ENCODE results near the gene KLHDC9.

The KLHDC9 gene

DNA sequence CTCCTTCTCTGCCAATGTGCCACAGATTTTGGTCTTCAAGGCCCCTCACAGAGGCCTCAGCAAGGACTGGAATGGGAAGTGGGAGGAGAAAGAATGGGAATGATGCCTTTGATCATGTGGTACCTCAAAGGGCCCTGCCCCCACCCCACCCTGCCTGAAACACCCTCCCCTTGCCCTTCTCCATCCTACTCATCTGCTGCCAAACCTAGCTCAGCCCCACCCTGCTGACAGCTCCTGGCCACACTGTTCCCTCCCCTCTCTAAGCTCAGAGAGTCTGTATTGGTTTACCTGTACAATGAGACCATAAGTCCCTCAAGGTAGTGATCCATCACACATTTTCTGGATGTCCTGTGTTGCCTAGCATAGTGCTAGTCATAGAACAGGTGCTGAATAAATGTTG lies 21.8 kb upstream of the KLHDC9 start:
- DNase-seq (ENCODE audit: low spot score), result no peak

DNA sequence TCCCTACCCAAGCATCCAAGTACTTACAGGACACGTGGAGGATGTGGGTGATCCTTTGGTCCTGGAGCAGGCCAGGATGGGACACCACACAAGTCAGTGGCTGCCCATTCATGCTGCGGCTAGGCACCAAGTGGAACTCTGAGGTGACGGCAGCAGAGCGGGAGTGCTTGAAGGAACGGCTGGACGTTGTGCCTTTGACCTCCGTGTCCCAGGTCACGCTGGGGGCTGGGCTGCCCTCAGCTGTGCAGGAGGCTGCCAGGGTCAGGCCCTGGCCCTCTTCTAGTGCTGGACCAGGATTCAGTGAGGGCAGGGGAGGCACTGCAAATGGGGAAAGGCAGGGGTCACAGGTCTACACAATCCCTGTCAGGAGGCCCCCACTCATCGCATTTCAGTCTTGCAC lies 20.7 kb upstream of the KLHDC9 start:
- no peak for DNase-seq (ENCODE audit: low spot score)

DNA sequence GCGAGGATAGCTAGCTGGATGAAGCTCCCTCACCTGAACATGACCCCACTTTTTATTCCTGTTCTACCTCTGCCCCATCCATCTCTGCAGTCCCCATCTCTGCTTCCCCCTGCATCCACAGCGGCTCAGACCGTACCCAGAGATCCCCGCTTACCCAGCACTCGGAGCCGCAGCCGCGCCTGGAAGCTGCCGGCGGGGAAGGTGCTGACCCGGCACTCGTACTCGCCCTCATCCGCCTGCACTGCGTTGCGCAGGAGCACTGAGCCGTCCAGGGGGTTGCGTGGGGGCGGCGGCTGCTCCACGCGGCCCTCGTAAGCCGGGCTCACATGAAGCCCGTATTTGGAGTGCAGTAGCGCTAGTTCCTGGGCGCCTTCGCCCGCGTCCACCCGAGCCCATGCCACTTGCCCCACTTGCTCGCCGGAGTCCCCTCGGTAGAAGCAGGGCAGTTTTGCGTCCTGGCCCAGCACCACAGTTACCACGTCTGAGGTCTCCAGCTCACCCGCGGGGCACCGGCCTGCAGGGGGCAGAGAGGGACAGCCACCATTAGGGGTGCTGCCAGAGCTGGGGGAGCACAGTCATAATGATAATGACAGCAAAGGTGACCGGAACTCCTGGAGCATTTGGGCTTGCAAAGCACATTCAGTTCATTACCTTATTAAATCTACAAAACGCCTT lies 18.6 kb upstream of the KLHDC9 start:
- DNase-seq (ENCODE audit: low spot score), result no peak

DNA sequence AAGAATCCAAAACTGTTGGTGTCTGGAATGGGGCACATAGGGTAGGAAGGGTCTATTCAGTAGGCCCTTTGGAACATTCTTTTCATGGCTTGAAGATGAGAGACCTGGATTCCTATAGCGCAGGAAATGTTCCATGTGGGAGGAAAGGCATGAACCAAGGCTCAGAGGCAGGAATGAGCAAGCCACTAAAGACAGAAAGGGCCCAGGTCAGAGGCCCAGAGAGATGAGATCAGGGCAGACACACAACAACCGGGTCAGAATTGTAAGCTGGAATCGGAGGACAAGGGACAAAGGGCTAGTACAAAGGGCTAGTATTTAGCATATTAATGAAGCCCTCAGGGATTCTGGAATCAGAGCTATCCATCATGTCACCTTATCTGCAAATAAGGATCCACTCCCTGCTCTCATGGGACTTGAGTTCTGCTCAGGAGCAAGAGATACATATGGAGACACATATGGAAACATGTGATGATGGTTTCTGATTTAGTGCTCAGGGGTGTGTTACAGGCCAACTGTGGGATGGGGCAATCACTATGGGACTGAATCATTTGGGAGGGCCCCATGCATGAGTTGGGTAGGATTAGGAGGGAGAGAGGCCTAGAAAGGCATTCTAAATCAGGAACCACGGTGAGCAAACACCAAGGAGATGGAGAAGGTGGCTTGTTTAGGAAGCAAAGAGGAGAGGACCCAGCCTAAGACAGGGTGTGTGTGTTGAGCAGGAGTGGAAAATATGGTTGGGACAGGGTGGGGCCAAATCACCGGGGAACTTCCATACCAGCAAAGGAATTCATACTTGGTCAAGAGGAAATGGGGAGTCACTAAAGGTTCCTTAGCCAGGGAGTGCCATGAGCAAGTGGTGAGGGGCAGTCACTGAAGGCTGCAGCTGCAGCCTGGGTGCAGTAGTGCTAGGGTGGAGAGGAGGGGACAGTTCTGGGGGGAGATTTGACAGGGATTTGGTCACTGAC lies 17.4 kb upstream of the KLHDC9 start:
- no peak for DNase-seq (ENCODE audit: low spot score)

DNA sequence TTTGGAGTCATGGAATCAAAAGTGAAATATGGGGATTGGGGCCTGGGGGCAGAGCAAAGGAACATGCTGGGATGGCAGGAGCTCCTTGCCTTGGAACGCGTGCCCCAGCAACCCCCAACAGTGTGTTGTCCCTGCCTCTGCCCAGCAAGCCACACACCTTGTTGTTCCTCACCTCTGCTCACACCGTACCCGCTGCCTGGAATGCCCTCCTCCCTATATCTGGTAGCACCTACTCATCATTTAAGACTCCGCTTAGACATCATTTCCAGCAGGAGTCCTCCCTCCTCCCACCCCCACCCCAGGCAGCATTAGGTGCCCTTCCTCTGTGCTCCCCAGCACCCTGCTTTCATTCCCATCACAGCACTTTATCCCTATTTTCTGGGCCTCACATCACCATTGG lies 16.6 kb upstream of the KLHDC9 start:
- no peak for DNase-seq (ENCODE audit: low spot score)

DNA sequence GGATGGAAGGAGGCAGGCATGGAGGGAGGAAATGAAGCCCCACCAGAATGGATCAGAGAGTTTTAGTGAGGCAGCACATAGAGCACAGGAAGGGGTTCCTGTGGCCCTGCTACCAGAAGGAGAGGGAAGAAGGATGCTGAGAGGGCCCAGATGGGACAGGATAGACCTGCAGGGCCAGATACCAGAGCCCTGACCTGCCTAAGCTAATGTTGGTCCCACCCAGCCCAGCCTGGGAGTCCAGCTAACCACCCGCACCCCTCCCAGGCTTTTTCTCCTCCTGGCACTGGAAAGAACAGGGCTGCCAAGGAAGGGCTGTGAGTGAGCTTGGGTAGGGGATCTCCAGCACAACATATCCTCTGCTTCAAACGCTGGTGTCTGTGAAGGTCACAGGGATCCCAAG lies 15.7 kb upstream of the KLHDC9 start:
- DNase-seq (ENCODE audit: low spot score), result no peak

DNA sequence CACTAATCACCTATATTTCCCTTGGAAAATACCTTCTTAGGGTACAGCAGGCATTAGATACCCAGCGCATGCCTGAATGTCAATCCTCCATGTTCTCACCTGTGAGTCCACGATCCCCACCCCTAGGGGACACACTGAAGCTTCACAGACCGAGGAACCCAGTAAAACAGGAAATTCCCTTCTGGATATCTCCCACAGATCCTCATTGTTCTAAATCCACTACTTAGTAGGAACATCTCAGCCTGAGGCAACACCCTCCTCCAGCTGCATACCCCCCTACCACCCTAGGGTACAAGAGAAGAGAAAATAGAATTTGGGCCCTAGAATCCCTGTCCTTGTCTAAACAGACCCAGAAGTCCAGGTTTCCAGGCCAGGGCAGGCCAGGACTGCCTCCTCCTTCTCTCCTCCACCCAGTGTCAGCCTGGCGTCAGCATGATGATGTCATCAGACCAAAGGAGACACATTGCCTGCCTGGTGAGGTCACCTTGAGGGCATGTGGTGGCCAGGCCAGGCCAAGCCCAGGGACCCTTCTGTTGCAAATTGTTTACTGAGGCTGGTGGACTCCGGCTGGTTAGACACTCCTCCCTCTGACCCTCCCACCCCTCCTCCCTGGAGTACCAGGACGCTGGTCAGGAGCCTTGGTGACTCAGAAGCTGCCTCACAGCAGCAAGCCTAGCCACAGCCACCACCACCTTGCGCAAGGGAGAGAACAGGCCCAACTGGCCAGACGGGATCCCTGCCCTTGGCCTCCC lies 15.0 kb upstream of the KLHDC9 start:
- DNase-seq (ENCODE audit: low spot score), result no peak

DNA sequence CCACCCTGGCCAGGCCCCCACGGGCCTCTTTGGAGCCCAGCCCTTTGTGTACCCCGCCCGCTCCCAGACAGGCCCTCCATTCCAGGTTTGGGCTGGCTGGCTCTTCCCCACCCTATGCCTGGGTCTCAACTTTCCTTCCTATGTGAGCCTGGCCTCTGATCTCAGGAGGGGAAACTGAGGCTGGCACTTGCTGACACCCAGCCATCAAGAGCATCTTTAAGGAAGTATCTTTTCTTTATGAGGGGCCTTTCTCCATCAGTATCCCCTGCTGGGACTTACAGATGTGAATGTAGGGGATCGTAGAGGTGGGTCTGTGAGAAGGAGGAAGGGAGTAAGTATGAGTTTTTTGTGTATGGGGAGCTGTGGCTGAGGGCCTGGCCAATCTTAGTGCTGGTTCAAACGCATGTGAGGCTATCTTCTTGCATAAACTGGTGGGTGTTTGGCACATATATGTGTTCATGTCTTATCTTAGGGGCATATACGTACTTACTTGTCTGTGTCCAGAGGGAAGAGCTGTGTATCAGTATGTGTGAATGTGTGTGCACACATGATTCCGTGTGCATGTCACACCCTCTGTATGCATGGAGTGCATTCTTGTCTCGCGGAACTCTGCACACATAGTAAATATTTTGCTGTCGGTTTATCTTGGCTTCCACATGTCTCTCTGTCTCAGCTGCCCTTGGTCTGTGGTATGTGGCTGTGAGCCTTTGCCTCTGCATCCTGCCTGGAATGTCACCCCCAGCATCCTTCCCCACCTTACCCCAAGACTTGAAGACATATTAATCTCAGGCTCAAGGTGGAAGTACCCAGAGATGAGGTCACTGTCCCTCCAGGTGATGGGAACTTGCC lies 14.2 kb upstream of the KLHDC9 start:
- no peak for DNase-seq (ENCODE audit: low spot score)

DNA sequence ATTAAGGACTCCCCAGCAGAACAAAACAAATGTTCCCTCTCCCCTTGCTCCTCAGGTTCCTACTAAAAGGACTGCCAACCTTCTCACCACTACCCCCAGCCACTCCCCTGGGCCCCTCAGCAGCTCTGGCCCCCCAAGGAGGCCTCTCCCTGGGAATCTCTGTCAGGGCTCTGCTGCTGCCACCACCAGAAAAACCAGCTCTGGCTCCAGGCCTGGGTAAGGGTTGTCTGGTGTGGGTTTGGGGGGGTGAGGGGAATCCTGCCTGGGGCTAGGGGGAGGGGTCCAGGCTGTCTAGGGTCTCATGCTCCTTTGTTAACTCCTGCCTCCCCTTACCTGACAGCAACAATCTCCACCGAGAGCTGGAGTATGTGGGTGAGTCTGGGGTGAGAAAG lies 13.6 kb upstream of the KLHDC9 start:
- DNase-seq (ENCODE audit: low spot score), result no peak

DNA sequence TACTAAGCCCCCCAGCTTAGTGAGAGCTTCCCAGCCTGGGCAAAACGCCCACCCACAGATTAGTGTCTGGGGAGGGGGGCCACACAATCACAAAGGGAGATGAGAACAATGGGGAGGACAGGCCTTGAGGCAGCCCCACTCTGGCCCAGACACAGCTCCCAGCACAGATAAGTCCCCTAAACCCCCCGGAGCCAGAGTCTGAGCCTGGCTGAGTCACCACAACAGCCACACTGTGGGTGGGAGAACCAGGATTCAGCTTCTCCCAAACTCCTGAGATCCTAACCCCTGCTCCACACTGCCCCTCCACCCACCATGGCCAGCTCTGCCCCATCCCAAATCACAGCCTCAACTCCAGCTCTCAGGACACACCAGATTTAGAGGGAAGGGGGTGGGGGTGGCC lies 13.0 kb upstream of the KLHDC9 start:
- no peak for DNase-seq (ENCODE audit: low spot score)

DNA sequence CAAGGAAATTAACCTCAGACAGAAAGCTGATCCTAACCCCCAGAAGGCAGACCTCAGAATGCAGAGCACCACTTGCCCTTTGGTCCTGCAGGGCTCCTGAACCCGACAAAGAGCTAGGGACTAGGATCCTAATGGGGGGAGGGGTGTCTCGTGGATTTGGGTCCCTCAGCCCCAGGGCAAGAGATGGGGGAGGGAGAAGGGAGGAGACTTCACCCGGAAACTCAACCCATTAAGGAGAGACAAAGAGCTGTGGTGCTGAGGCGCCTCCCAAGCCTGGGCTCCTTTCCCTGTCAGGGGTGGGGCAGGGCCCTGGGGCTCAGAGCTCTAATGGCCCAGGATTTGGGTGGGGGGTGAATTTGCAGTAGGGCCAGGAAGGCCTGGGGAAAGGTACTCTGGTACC lies 11.7 kb upstream of the KLHDC9 start:
- no peak for DNase-seq (ENCODE audit: low spot score)

DNA sequence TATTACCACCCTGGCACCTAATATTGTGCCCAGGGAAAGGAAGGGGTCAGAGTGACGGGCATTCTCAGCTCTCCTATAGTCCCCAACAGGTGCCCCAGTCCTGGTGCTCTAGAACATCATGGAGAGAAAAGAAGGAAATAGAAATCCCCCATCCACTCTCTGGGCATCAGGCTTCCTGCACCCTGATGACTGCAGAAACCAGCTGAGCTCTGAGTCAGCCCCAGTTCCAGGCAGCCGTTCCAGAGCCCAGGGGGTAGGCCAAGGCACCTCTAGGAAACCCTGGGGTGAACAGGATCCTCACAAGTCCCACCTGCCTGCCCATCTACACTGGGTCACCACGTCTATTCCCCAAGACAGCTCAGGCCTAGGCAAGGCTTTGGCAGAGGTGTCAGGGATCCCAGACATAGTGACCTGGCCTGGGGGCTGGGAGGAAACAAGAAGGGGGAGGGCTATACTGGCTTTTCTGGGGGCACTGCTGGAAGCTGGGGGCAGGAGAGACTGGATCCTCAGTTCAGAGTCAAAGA lies 9.5 kb upstream of the KLHDC9 start:
- no peak for DNase-seq (ENCODE audit: low spot score)

DNA sequence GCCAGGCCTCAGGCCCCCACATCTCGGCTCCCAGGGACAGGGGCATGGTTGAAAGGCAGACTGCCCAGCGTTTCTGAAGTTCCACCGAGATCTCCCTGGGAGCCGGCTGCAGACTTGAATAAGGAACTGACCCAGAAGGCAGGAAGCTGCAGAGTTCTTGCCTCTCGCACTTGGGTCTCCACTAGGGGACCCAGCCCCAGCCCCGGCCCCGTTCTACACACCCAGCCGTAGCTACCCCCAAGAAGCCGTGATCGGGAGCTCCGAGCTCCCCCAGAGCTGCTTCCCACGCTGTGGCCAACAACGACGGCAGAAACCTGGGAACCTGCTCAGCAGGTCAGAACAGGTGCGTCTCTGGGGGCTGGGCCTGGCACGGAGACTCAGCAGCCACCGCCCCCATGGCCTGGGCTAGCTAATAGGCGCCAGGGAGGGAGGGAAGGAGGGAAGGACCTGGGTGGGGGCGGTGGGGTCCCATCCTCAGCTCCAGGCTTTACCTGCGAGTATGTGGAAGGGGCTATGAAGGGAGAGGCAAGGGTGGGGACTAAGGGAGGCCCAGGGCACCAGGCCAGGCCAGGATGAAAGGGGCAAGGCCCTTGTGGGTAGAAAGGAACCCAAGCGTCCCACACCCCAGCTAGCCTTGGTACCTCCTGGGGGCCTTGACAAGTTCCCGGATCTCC lies 8.8 kb upstream of the KLHDC9 start, which contains the start of gene NECTIN4:
Gene NECTIN4, minus strand, starts transcription at position 308 of the 674 bp plus-strand sequence. Its CDS starts 262 bp downstream, at position 46.
- no peak for DNase-seq (ENCODE audit: low spot score)

DNA sequence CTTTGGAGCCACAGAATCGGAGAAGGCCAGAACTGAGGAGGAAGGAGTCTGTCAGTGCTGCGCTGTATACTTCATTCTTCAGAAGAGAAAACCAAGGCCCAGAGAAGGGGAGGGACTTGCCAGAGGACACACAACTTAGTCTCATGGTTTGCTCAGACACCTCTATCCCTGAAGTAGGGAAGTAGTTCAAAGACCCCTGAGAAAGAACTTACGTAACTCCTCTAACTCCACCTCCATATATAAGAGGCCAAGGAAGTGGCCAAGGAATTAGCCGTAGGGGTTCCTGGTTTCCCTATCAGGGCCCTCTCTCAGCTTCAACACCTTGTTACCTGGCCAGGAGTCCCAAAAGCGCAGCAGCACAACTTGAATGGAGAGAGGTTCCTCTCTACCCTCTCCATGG lies 8.2 kb upstream of the KLHDC9 start:
- no peak for DNase-seq (ENCODE audit: low spot score)

DNA sequence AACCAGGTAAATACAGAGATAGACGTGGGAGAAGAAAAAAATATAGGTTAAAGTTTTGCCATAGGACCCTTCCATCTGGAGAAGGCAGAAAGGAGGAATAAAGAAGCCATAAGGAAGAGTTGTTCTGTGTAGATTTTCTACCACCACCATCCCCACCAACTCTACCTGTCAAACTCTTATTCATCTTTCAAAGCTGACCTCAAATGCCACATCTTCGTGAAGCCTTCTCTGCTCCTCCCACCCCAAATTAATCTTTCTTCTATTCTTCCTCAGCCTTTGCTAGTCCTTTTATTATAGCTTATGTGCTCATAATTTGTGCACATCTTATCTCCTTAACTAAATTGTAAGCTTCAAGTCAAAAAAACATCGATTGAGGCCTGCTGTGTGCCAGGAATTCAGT lies 7.5 kb upstream of the KLHDC9 start:
- no peak for DNase-seq (ENCODE audit: low spot score)

DNA sequence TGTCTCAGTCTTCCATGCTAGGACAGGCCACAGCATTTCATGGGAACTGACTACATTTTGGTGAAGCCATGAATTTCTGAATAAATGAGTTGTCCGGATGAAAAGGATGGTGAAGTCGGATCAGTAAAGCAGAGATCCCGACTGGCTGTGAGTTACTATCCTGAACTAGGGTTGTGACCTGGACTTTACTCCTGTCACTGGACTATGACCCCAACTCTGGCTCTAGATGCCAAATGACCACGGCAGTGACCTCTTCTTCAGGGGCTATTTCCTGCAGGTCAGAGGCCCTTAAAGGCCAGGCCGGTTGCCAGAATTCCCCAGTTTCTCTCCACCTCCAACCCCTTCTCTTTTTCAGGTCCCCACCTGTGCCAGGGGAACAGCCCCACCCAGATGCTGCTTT lies 7.1 kb upstream of the KLHDC9 start:
- no peak for DNase-seq (ENCODE audit: low spot score)

DNA sequence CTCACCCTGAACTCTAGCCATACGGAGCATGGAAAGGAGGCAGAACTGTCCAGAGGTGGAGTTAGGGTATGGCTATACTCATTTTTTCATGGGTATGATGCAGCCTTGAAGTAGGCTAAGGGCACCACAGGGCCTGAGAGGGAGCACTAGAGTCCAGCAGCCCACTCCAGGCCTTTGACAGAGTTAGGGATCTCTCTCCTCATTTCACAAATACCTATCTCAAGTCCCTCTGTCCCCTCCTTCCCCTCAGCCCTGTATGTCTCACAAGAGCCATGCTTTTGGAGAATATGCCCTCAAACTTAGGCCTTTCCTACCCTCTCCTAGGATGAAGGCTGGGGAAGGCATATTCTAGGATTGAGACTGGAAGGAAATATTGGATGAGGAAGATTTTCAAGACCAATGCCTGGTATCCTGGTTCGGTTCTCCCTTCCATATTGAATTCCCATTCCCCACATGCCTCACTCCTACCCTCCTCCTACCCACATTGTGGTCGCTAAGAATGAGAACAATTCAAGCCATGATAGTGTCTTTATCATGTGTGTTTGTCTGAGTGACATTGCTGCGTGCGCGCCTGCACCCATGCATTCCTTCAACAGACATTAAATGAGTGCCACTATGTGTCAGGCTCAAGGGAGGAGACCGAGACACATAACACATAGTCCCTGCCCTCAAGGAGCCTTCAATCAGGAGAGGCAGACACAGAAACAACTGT lies 6.2 kb upstream of the KLHDC9 start:
- no peak for DNase-seq (ENCODE audit: low spot score)

DNA sequence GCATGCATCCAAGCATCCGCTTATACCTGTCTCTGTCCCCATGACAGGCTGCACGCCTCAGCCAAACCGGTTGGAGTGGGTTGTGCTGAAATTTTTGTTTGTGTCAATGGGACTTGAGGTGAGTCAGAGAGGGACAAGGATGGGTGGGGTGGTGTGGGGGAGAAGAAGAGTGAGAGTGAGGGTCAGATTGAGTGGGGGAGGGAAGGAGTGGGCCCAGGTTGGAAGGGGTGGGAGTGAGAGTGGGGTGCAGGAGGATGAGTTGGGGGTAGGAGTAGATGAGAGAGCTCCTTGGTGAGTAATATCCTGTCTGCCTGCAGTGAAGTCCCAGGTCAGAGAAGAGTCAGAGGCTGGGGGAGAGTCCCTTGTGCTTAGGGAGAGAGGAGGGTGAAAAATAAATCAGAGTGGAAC lies 5.5 kb upstream of the KLHDC9 start:
- DNase-seq (ENCODE audit: low spot score), result no peak

DNA sequence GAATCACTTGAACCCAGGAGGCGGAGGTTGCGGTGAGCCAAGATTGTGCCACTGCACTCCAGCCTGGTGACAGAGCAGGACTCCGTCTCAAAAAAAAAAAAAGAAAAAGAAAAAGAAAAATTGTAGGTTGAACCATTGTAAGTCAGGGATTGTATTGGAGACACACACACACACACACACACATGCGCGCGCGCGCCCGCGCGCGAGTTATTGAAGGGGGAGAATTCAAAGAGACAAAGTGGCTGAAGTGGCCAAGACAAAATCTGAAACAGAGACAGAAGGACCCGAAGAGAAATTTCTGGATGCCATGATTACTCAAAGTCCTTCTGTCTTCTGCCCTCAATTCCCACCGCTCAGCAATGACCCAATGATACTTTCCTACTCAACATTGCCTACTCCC lies 3.7 kb upstream of the KLHDC9 start:
- no peak for DNase-seq (ENCODE audit: low spot score)

DNA sequence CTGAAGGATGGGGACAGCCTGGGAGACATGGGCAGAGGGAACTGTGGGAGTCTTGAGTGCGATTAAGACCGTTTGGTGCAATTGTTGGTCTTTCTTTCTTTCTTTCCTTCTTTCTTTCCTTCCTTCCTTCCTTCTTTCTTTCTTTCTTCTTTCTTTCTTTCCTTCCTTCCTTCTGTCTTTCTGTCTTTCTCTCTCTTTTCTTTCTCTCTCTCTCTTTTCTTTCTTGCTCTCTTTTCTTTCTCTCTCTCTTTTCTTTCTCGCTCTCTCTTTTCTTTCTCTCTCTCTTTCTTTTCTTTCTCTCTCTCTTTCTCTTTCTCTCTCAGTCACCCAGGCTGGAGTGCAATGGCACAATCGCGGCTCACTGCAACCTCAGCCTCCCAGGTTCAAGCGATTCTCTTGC lies 2.9 kb upstream of the KLHDC9 start:
- no peak for DNase-seq (ENCODE audit: low spot score)
